Measurements from ENCODE around the gene PTPRD.

PTPRD gene

DNA sequence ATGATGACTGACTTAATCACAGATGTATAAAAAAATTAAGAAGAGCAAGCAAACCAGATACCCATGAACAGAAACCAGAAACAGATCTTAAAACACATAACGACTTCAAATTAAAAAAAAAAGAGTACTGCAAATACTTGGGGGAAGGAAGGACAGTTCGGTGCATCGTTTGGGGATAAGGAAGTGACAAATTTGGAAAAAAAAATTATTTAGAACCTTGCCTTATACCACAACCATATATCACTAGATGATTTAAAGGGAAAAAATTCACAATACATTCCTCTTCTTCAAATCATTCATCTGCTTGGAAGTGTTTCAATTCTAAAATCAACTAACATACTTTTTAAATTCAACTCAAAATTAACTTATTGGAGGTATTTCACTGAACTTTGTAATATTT, 1774.7 kb downstream of the PTPRD start:
- TF ChIP-seq FOXP2 (optimal IDR thresholded peaks at IDR 0.05; ENCODE audit: borderline replicate concordance, extremely low read depth, extremely low read length, insufficient read depth) (no peak), TAF1 (IDR thresholded peaks at IDR 0.05; ENCODE audit: borderline replicate concordance, insufficient read depth, low read length) (no peak), POLR2AphosphoS5 (IDR thresholded peaks at IDR 0.05; ENCODE audit: low read depth, low read length) (no peak), SIN3A (IDR thresholded peaks at IDR 0.05; ENCODE audit: borderline replicate concordance, insufficient read depth, low read length) (no peak)
- TF ChIP-seq, protein P1, sequence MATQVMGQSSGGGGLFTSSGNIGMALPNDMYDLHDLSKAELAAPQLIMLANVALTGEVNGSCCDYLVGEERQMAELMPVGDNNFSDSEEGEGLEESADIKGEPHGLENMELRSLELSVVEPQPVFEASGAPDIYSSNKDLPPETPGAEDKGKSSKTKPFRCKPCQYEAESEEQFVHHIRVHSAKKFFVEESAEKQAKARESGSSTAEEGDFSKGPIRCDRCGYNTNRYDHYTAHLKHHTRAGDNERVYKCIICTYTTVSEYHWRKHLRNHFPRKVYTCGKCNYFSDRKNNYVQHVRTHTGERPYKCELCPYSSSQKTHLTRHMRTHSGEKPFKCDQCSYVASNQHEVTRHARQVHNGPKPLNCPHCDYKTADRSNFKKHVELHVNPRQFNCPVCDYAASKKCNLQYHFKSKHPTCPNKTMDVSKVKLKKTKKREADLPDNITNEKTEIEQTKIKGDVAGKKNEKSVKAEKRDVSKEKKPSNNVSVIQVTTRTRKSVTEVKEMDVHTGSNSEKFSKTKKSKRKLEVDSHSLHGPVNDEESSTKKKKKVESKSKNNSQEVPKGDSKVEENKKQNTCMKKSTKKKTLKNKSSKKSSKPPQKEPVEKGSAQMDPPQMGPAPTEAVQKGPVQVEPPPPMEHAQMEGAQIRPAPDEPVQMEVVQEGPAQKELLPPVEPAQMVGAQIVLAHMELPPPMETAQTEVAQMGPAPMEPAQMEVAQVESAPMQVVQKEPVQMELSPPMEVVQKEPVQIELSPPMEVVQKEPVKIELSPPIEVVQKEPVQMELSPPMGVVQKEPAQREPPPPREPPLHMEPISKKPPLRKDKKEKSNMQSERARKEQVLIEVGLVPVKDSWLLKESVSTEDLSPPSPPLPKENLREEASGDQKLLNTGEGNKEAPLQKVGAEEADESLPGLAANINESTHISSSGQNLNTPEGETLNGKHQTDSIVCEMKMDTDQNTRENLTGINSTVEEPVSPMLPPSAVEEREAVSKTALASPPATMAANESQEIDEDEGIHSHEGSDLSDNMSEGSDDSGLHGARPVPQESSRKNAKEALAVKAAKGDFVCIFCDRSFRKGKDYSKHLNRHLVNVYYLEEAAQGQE (IDR thresholded peaks at IDR 0.05; ENCODE audit: insufficient read depth in 1 of 2, low read depth in 2 of 2, low read length in 2 of 2) = no peak

GRCh38 chr9:8835291-8835690, 1777.5 kb downstream of the PTPRD start:
- TF ChIP-seq SIN3A (IDR thresholded peaks at IDR 0.05; ENCODE audit: borderline replicate concordance, insufficient read depth, low read length) (no peak), TAF1 (IDR thresholded peaks at IDR 0.05; ENCODE audit: borderline replicate concordance, insufficient read depth, low read length) (no peak), FOXP2 (optimal IDR thresholded peaks at IDR 0.05; ENCODE audit: borderline replicate concordance, extremely low read depth, extremely low read length, insufficient read depth) (no peak)
- TF ChIP-seq, protein P1 (IDR thresholded peaks at IDR 0.05; ENCODE audit: insufficient read depth in 1 of 2, low read depth in 2 of 2, low read length in 2 of 2) = no peak

DNA sequence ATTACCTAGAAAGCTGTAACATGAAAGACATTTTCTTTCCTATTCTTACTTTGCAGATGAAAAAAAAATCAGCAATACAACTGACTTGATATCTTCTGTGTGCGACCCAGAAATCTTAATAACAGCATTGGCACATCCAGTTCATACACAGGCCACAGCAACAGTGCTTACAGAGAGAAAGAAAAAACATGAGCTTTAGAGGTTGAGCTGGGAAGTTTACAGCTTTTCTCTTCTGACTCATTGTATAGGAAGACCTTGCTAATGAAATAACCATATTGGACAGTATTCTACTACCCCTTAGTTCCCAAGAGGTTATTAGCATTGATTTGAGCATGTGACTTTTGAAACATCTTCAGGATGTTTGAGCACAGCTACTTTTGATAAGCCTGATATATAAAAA, 1779.8 kb downstream of the PTPRD start:
- TF ChIP-seq TAF1 (IDR thresholded peaks at IDR 0.05; ENCODE audit: borderline replicate concordance, insufficient read depth, low read length) = no peak
- no peak for TF ChIP-seq POLR2AphosphoS5 (IDR thresholded peaks at IDR 0.05; ENCODE audit: low read depth, low read length)
- TF ChIP-seq, protein P1 (IDR thresholded peaks at IDR 0.05; ENCODE audit: insufficient read depth in 1 of 2, low read depth in 2 of 2, low read length in 2 of 2) = no peak
- no peak for TF ChIP-seq FOXP2 (optimal IDR thresholded peaks at IDR 0.05; ENCODE audit: borderline replicate concordance, extremely low read depth, extremely low read length, insufficient read depth)
- no peak for TF ChIP-seq SIN3A (IDR thresholded peaks at IDR 0.05; ENCODE audit: borderline replicate concordance, insufficient read depth, low read length)

DNA sequence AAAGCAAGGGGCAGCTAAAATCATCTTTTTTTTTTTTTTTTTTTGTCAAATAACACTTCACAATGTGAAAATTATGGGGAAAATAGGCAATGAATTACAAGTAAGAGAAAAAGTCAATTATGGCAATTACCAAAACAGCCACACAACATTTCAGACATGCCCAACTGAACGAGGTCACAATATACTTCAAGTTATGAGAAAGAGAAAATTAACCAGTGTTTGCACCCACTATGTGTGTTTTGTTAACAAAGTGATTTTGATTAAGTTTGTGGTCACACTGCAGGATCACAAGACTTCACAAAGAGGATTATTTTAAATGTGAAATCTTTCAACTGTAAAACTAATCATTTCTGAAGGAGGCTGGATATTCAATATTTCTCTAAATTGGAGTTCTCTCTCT, 1780.4 kb downstream of the PTPRD start:
- no peak for TF ChIP-seq FOXP2 (optimal IDR thresholded peaks at IDR 0.05; ENCODE audit: borderline replicate concordance, extremely low read depth, extremely low read length, insufficient read depth)
- TF ChIP-seq SIN3A (IDR thresholded peaks at IDR 0.05; ENCODE audit: borderline replicate concordance, insufficient read depth, low read length) = no peak
- TF ChIP-seq POLR2AphosphoS5 (IDR thresholded peaks at IDR 0.05; ENCODE audit: low read depth, low read length) = no peak

GRCh38 chr9:8831568-8831967, 1781.2 kb downstream of the PTPRD start:
- TF ChIP-seq SIN3A (IDR thresholded peaks at IDR 0.05; ENCODE audit: borderline replicate concordance, insufficient read depth, low read length) (no peak), POLR2AphosphoS5 (IDR thresholded peaks at IDR 0.05; ENCODE audit: low read depth, low read length) (no peak), TAF1 (IDR thresholded peaks at IDR 0.05; ENCODE audit: borderline replicate concordance, insufficient read depth, low read length) (no peak), FOXP2 (optimal IDR thresholded peaks at IDR 0.05; ENCODE audit: borderline replicate concordance, extremely low read depth, extremely low read length, insufficient read depth) (no peak)
- TF ChIP-seq, protein P1 (IDR thresholded peaks at IDR 0.05; ENCODE audit: insufficient read depth in 1 of 2, low read depth in 2 of 2, low read length in 2 of 2) = no peak

Measured in PFSK-1 (cell line).